AG04449 (cell line): ENCODE results near the gene NCOA4.

Source experiments
- CTCF ChIA-PET: fragments of 350-600 bp; formaldehyde crosslinking; extraction: SDS; loops from one replicate; lab custom pipeline; 2021; ENCODE audit warnings: antibody characterized with exemption; lab: Yijun Ruan, JAX
- POLR2A ChIA-PET: fragments of 400-600, 350-600 bp; formaldehyde crosslinking; extraction: SDS; loops from one replicate; lab custom pipeline; 2020; ENCODE audit warnings: antibody characterized with exemption, inconsistent platforms; lab: Yijun Ruan, JAX
- DNase-seq: peaks from one replicate; pipeline ENCODE4 v3.0.0-alpha.2; 2010; ENCODE audit warnings: low read depth, low spot score
- H3K4me3 ChIP-seq: 2 replicates; pipeline ENCODE4 v1.5.1; 2011; ENCODE audit warnings: low read depth, mild to moderate bottlenecking, control low read depth, low read length
- TF ChIP-seq, protein P1 (sequence below): IDR thresholded peaks from one replicate; pipeline ENCODE4 v1.5.1; 2011; ENCODE audit warnings: mild to moderate bottlenecking, moderate library complexity, low read length, control low read depth, inconsistent platforms; ENCODE audit not compliant: insufficient read depth; ENCODE audit errors: missing control alignments

NCOA4 gene

DNA sequence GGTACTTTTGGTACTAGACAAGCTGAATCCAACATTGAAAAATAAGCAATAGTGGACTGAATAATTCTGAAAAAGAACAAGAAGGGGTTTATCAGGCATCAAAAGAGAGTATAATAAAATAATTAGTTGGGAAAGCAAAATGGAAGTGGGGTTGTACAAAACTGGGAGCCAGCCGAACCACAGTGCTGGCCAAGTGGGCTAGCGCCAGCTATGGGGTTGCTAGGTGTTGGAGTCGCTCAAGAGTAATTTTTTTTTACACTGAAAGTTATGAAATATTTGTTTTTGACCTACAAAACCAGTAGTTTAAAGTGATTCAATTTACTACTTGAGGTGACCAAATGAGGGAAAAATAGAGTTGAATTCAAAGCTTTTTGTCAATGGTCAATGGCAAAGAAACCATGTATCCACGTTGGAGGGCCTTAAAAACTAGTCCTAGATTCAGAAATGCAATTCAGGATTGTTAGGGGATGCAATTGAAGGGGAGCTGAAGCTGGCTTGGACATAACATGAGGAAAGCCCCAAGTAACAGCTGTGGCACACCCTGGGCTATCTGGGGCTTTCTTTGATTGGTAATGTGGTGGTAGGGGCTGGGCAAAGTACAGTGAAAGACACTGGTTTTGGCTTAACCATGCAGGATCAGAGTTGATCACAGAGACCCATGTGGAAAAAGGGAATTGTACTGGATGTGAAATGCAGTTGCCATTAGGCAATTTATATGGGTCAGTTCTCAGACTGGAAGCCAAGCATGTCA, 43.9 kb upstream of the NCOA4 start:
- ChIA-PET CTCF (no interaction called here), POLR2A (no interaction called here)
- no peak for DNase-seq
- no peak overlapping the region for H3K4me3 ChIP-seq
- TF ChIP-seq, protein P1, sequence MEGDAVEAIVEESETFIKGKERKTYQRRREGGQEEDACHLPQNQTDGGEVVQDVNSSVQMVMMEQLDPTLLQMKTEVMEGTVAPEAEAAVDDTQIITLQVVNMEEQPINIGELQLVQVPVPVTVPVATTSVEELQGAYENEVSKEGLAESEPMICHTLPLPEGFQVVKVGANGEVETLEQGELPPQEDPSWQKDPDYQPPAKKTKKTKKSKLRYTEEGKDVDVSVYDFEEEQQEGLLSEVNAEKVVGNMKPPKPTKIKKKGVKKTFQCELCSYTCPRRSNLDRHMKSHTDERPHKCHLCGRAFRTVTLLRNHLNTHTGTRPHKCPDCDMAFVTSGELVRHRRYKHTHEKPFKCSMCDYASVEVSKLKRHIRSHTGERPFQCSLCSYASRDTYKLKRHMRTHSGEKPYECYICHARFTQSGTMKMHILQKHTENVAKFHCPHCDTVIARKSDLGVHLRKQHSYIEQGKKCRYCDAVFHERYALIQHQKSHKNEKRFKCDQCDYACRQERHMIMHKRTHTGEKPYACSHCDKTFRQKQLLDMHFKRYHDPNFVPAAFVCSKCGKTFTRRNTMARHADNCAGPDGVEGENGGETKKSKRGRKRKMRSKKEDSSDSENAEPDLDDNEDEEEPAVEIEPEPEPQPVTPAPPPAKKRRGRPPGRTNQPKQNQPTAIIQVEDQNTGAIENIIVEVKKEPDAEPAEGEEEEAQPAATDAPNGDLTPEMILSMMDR: no peak

DNA sequence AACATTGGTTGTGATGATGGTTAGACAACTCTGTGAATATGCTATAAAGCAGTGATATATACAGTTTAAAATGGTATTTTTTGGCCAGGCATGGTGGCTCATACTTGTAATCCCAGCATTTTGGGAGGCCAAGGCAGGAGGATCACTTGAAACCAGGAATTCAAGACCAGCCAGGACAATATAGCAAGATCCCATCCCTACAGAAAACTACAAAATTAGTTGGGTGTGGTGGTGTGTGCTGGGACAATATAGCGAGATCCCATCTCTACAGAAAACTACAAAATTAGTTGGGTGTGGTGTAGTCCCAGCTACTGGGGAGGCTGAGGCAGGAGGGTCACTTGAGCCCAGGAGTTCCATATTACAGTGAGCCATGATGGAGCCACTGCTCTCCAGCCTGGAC, 43.1 kb upstream of the NCOA4 start:
- POLR2A ChIA-PET: no interaction called here
- CTCF ChIA-PET: no interaction called here
- TF ChIP-seq, protein P1: no peak
- H3K4me3 ChIP-seq: no peak overlapping the region
- no peak for DNase-seq

DNA sequence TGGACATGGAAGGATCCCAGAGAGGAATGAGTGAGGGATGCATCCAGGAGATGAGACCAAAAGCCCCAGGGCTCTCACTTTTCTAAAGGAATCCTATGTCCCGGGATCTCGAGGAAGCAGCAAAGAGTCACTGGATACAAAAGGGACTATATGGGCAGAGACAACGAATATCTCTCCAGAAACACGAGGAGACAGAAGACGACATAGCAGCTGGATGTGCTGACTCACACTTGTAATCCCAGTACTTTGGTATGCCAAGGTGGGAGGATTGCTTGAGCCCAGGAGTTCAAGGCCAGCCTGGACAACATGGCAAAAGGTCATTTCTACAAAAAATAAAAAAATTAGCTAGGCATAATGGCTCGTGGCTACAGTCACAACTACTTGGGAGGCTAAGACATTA, 40.3 kb upstream of the NCOA4 start:
- DNase-seq: no peak
- H3K4me3 ChIP-seq: no peak overlapping the region
- TF ChIP-seq, protein P1: no peak
- ChIA-PET POLR2A (no interaction called here), CTCF (no interaction called here)

DNA sequence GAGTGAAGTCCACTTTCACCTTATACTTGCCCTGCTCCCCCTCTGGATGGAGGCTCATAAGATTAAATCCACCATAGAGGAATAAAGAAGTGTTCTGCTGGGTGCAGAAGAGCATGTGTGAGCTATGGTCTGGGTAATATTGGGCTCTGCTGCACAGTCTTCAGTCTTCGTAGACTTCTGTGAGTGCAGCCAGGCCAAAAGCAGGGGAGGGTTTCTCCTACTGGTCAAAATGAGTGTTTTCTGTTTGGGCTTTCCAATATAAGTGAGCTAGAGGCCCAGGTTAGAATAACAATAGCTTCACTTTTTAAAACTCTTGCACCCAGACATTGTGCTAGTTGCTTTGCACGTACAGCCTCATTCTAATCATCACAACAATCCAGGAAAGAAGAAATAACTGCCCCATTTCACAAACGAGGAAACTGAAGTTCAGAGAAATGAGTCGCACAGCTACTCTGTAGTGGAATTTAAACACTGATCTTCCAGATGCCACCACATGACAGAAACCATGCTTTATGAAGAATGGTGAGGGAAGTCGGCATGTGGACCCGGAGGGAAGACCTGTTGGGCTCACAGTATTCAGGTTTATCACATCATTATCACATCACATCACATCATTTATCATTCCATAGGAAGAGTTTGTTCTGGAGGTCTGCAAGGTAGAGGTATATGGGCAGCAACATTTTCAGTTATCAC, 39.5 kb upstream of the NCOA4 start:
- H3K4me3 ChIP-seq: no peak overlapping the region
- TF ChIP-seq, protein P1: no peak
- POLR2A ChIA-PET: no interaction called here
- no peak for DNase-seq
- CTCF ChIA-PET: no interaction called here

DNA sequence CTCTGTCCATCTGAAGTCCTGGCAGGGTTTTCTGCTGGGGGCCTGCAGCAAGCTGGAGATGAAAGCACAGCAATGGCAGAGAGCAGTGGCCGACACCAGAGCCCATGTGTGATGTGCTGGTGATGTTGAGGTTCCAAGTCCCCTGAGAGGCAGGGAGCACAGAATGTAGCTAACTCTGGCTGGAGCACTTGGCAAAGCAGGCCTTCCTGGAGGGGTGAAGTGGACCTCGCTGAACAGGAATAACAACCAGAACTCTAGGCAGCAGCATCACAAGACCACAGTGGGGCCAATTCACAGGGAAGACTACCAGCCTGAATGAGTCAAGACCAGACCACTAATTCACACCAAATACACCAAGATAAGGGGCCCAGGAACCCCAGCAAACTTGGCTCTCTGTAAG, 38.5 kb upstream of the NCOA4 start:
- POLR2A ChIA-PET: no interaction called here
- DNase-seq: no peak
- no peak overlapping the region for H3K4me3 ChIP-seq
- TF ChIP-seq, protein P1: no peak
- CTCF ChIA-PET: no interaction called here

DNA sequence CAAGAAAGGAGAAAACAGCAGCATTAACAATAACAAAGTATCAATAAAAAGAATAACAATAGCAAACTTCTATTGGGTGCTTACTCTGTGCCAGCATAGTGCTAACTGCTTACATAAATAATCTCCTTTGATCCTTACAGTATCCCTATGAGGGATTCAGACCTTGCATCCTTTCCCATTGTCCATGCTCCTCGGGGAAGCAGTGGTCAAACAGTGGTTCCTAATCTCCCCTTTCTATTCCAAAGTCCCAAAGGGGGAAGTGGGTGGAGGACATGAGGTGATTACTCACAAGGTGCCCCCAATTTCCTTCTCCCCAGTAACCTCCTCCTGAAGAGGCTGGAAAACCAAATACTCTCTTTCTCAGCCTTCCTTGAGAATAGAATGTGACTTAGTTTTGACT, 37.7 kb upstream of the NCOA4 start:
- CTCF ChIA-PET: no interaction called here
- H3K4me3 ChIP-seq: no peak overlapping the region
- TF ChIP-seq, protein P1: no peak
- POLR2A ChIA-PET: no interaction called here
- DNase-seq: no peak
